ENCODE measurements around the gene ELAC1.
A peak's percentile ranks its signal among the peaks of the same experiment; 100 is the strongest.

Gene ELAC1, protein sequence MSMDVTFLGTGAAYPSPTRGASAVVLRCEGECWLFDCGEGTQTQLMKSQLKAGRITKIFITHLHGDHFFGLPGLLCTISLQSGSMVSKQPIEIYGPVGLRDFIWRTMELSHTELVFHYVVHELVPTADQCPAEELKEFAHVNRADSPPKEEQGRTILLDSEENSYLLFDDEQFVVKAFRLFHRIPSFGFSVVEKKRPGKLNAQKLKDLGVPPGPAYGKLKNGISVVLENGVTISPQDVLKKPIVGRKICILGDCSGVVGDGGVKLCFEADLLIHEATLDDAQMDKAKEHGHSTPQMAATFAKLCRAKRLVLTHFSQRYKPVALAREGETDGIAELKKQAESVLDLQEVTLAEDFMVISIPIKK

DNA sequence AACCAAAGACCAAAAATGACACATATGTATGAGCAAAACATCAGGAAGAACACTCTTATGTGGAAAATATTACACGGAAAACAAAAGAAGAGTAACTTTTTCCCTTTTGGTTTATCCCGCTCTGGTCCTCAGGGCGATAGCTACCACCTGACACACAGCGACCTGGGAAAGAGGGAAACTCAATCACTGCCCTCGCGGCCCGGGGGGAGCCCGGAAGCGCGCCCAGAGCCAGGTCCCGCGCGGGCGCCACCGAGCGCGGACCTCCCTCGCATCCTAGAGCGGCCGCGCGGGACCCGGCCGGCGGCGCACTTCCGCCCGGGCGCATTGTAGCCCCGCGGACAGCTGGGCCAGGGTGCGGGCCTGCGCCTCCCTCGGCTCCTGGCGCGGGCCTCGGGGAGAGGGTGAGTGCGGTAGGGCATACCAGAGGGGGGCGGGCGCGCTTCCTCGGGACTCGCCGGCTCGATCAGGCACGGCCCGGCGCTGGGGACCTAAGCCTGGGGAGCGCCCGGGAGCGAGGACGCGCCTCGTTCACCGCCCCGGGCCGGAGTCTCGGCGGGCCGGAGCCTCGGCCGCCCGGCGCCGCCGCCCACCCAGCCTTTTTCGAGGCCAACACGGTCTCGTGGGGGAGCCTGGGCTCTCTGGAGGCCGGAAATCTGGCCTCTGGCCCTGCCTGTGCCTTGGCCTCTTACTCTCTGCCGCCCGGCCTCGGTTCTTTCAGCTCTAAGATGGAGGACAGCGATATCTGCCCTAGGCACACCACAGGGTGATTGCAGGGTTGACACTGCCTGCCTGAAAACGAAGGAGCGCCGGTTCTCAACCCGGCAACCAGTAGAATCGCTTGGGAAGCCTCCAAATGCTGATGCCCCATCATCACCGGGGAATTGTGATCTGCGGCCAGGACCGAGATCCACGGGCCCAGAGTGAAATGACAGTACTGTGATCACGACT, at the start of gene ELAC1:
ELAC1 (plus strand) TSS at position 327 of the 948 bp plus-strand sequence. CDS start 6,365 bp downstream, outside the sequence.
- DNase-seq (ENCODE audit: insufficient read length, low spot score), result peak; percentile 79
- no peak for FAIRE-seq
- TF ChIP-seq, protein P1, sequence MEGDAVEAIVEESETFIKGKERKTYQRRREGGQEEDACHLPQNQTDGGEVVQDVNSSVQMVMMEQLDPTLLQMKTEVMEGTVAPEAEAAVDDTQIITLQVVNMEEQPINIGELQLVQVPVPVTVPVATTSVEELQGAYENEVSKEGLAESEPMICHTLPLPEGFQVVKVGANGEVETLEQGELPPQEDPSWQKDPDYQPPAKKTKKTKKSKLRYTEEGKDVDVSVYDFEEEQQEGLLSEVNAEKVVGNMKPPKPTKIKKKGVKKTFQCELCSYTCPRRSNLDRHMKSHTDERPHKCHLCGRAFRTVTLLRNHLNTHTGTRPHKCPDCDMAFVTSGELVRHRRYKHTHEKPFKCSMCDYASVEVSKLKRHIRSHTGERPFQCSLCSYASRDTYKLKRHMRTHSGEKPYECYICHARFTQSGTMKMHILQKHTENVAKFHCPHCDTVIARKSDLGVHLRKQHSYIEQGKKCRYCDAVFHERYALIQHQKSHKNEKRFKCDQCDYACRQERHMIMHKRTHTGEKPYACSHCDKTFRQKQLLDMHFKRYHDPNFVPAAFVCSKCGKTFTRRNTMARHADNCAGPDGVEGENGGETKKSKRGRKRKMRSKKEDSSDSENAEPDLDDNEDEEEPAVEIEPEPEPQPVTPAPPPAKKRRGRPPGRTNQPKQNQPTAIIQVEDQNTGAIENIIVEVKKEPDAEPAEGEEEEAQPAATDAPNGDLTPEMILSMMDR (IDR thresholded peaks at IDR 0.05; ENCODE audit: insufficient read depth, missing control alignments), result no peak

DNA sequence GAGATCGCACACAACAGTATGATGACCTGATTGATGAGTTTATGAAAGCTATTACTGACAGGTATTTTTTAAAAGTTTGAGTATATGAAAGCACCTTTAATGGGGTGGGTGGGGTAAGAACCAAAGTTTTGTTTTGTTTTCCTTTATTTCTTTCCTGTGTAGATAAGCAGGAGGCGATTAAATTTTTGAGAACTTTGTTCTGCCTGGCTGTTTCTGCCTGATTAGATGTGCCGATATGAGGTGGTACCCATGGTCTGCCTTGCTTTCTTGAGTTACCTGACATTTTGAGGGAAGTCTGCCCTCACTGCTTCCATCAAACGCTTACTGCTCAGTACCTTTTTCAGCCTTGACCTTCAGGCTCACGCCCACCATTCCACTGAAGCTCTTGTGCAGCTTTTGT, 49.7 kb upstream of the ELAC1 start:
- TF ChIP-seq, protein P1 (IDR thresholded peaks at IDR 0.05; ENCODE audit: insufficient read depth, missing control alignments), result no peak
- FAIRE-seq (no peak), DNase-seq (ENCODE audit: insufficient read length, low spot score) (no peak)

DNA sequence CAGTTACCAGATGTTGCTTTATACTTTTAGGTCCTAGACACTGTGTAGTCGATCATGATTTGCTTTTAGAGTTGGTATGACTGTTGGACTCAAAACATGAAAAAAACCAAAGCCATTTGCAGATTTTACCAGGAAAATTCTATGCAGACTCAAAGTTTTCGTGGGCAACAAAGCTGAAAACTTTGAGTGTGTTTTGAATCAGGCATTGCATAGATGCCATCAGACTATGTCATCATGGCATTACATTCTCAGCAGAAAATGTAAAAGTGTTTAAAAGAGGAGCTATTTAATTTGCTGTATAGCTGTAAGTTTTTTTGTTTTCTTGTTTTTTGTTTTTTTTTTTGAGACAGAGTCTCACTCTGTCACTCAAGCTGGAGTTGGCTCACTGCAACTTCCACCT, 43.5 kb upstream of the ELAC1 start:
- DNase-seq (ENCODE audit: insufficient read length, low spot score) (no peak), FAIRE-seq (peak; percentile 46)
- TF ChIP-seq, protein P1 (IDR thresholded peaks at IDR 0.05; ENCODE audit: insufficient read depth, missing control alignments), result no peak

DNA sequence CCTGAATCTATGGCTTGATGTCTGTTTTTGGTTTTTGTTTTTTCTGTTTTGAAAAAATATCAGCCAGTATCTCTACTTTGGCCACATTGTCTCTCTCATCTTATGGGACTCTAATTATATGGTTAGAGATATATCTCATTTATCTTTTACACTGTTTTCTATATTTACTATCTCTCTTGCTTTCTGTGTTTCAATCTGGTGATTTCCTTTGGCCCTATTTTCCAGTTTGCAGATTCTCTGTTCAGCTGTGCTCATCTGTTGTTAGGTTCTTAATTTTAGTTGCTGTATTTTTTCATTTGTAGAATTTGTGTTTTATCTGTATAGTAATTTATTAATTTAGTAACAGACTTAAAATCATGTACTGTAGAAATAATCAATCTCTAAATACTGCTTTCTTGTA, 41.3 kb upstream of the ELAC1 start:
- DNase-seq (ENCODE audit: insufficient read length, low spot score), result no peak
- peak; percentile 48 for FAIRE-seq
- TF ChIP-seq, protein P1 (IDR thresholded peaks at IDR 0.05; ENCODE audit: insufficient read depth, missing control alignments), result no peak

DNA sequence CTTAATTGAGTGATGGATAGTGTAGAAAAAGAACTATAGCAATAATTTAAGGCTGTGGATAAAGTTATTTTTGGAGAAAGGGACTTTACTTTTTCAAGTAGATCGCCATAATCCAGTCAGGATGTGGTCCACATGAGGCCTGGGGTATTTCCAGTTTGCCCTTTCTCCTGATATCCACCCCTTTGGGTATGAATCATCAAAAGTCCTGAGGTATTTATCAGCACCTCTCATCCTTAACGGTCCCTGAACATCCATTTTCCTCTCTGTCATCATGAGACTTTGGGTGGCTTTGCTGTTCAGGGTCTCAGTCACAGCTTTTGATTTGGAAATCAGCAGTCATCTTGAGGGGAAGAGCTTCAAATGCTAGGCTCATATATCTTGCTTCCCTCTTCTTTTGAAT, 39.3 kb upstream of the ELAC1 start:
- TF ChIP-seq, protein P1 (IDR thresholded peaks at IDR 0.05; ENCODE audit: insufficient read depth, missing control alignments), result no peak
- no peak for DNase-seq (ENCODE audit: insufficient read length, low spot score)
- no peak for FAIRE-seq

DNA sequence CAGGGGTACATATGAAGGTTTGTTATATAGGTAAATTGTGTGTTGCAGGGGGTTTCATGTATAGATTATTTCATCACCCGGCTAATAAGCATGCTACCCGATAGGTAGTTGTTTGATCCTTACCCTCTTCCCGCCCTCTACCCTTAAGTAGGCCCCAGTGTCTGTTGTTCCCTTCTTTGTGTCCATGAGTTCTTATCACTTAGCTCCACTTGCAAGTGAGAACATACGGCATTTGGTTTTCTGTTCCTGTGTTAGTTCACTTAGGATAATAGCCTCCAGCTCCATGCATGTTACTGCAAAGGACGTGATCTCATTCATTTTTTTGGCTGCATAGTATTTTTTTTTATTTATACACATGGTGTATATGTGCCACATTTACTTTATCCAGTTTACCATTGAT, 34.2 kb upstream of the ELAC1 start:
- TF ChIP-seq, protein P1 (IDR thresholded peaks at IDR 0.05; ENCODE audit: insufficient read depth, missing control alignments), result no peak
- DNase-seq (ENCODE audit: insufficient read length, low spot score) (no peak), FAIRE-seq (no peak)
